ENCODE measurements around the gene MRPS18A.

Gene MRPS18A

DNA sequence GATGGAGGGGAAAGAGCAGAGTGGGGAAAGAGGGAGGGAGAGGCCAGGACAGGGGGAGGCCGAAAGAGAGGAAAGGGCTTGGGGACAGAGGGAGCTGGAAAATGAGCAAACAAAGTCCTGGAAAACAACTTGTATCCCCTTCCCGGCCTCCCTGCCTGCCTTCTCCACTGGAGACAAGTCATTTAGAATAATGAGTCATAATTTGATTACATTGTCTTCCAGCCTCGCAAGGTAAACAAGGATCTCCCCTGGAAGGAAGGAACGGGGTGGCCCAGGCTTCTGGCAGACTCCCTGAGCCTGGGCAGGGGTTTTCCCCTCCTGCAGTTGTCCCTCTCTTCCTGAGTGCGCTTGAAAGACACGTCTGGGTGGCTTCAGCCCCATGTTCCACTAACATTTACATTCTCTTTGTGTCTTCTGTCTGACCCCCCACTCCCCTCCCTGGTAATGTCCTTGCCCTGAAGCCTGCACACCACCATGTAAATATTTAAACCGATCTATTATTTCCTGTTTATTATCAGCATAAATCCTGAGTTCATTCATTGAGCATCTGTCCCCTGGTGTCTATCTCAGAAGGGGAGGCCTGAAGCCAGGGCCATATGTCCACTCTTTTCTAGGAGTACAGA lies 12.1 kb upstream of the MRPS18A start:
- no peak for DNase-seq

DNA sequence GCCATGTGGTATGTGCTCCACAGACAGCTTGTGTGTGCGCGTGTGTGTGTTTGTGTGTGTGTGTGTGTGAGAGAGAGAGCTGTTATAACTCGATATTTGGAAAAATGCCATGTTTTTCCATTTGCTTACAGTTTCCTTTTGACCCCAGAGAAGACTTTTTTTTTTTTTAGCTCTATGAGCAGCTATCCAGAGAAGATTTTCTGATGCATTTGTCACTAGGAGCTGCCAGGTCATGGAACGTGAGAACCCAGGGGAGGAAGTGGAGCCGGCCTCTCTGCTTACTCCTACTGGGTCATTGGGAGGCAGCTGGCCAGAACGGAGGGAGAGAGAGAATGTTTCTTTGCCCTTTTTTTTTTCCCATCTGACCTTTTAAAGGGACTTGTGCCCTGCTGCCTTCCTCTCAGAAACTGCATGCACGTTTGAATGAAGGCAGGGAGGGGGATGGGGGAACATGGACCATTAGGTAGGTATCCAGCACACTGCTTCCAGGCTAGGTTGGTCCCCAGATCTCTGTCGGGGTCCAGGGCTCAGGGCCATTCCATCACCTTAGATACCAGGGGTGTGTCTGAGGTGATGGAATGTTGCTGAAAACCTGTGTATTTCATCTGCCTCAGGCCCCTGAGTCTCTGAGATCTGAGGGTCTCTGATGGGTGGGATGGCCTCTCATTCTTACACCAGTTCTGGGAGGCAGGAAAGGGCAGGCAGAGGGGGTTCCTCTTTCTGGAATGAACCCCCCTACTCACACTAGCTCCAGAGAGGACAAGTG lies 11.2 kb upstream of the MRPS18A start:
- DNase-seq, result no peak

DNA sequence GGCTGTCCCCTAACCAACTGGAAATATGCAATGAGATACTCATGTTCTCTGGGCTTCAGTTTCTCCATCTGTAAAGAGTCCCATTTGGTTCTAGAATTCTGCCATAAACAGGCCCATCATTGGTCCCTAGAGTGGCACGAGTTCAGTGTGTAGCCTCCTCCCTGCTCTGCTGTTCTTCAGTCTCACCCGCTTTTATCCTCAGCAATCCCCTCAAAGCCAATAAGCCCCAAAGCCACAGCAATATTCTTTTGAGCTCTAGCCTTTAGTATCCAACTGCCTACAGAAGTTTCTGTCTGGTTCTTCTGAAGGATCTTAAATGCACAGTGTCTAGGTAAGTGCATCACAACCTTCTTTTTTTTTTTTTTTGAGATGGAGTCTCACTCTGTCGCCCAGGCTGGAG lies 9.8 kb upstream of the MRPS18A start:
- DNase-seq, result no peak

DNA sequence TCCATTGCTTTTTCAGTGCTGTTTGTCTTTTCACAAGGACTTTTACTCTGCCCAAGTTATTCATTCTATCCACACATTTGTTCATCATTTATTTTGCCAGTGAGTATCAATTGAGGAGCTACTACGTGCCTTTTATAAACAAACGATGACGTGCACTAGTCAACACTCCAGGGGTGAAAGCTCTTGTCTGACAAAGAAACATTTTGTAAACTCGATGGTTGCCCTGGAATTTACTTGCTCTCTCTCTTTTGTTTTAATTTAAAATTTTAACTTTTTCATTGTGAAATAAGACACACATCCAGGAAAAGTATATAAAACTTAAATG lies 8.3 kb upstream of the MRPS18A start:
- no peak for DNase-seq

DNA sequence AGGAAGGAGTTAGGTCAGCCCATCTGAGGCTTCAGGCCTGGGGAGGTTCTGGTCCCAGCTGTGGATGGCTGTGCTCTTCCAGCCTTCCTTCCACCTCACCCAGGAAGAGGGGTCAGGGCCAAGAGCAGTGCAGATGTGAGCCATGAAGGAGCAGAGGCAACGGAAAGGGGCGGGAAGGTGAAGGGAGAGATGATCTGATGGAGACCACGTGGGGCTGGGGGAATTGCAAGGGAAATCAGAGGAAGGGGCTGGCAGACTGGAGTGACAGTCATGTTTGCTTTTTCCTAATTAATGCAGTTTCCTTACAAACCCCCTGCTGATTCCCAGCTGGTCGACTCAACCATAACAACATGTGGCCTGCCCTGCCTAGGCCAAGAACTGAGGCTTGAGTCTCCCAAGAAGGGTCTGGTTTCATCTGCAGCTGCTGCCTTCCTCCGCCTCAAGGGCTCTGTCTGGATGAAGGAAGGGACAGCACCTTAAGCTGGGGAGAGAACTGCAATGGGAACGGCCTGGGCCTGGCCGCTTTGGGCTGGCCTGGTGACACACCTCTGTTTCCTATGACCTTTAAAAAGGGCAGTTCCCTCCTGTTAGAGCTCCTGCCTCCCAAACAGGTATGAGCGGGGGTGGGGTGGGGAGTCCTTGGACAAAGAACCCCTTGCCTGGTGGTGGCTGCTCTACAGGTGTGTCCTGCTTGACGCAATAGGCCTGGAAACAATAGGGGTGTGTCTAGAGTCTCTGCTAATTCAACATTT lies 7.8 kb upstream of the MRPS18A start:
- DNase-seq, result no peak

DNA sequence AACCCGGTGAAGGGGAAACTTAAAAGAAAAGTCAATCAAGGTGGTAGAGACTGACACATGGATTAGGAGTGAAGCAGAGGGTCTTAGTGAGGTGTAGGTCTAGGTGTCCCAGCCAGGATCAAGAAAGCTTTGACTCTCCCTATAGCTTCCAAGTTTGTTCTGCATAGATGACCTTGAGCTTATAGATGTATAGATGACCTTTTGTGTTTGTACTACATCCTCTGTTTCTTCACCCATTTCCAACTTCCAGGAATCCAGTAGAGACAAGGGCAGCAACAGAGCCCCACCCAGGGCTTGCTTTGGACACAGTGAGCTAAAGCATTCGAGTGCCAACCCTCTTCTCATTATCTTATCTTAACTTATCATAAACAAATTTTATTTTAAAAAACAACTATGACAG lies 1.8 kb upstream of the MRPS18A start:
- no peak for DNase-seq

DNA sequence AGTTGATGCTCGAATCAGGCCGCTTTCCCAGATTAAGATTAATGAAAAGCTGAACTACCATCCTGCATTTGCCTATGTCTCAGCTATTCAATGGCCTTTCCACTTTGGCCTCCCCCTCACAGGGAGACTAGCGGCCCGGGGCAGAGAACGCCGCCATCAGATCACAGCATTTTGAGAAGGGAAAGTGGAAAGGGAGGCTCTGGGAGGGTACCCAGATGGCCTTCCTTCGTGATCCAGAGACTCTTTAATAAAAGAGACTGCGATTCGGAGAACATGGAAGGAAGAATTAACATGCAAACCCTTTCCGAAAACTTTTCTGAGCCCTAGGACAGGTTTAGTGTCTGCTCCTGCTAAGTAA lies 533 bp downstream of the MRPS18A start:
- DNase-seq, result no peak

DNA sequence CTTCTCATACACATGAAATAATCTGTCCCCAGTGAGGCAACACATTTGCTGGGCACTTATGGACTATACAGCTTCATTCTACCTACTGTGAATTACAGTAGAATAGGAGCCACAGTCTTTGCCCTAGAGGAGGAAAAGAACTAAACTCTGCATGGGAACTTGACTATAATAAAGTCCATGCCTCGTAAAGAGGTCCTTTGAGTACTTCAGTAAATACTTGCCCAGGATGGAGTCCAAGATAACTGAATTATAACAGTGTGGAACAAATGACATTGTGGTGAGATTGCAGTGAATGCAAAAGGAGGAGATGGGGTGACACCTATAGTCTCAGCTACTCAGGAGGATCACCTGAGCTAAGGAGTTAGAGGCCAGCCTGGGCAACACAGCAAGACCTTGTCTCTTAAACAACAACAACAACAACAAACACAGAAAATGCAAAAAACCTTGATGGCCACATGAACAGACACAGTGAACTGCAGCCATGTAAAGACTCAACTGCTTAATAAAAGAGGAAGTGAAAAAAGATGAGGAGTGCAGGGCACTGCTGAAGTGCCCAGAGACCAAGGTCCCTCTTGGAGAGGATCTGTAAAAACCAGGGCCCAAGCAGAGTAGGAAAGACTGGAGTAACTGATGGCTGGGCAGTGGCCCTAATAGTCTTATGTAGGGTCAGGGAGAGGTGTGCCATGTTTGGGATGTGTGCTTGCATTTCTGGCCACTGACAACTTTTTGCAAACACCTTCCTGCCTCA lies 3.7 kb downstream of the MRPS18A start:
- DNase-seq, result no peak

DNA sequence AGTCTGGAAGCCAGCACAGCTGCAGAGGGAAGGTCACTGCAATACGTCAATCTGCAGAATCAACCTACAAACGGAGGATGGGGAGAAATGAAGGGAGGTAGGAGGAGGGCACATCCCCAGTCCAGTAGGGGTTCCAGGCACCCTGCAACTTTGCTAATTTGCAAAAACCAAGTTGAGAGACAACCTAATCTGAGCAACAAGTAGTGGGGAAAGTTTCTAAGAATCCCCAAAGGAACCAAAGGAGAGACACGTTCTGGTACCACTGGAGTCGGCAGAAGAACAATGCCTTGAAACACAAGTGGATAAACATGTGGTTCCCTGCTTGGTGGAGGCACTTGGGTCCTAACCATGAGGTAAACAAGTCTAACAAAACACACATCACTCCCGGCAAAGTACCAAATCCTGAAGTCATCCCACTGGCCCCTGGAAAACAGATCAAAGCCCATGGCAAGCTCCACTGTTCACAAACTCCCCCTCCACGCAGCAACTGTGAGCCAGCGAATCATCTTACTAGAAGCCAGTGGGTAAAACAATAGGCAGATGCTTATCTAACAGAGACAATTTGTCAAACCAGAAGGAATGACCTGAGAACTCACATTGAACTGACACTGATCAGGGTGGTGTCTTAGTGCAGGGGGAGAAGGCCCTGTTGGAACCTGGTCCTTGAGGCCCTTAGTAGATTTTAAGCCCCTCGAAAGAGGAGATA lies 4.7 kb downstream of the MRPS18A start:
- no peak for DNase-seq

DNA sequence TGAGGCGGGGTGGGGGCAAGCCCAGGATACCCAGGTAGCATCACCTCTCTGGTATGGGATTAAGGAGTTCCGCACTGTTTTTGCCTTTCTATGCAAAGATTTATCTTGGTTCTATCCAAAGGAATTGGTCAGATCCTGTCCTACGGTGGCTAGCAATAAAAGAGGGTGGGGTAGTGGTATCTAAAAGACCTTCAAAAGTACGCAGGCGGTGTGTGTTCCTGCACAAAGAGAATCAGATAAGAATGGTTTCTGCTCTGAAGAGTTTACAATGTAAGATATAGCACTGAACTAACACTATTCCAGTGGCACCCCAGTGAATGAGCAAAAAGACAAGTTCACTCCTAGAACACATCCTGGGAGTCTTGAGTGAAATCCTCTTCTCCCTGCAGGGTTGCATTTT lies 6.3 kb downstream of the MRPS18A start:
- DNase-seq, result no peak

DNA sequence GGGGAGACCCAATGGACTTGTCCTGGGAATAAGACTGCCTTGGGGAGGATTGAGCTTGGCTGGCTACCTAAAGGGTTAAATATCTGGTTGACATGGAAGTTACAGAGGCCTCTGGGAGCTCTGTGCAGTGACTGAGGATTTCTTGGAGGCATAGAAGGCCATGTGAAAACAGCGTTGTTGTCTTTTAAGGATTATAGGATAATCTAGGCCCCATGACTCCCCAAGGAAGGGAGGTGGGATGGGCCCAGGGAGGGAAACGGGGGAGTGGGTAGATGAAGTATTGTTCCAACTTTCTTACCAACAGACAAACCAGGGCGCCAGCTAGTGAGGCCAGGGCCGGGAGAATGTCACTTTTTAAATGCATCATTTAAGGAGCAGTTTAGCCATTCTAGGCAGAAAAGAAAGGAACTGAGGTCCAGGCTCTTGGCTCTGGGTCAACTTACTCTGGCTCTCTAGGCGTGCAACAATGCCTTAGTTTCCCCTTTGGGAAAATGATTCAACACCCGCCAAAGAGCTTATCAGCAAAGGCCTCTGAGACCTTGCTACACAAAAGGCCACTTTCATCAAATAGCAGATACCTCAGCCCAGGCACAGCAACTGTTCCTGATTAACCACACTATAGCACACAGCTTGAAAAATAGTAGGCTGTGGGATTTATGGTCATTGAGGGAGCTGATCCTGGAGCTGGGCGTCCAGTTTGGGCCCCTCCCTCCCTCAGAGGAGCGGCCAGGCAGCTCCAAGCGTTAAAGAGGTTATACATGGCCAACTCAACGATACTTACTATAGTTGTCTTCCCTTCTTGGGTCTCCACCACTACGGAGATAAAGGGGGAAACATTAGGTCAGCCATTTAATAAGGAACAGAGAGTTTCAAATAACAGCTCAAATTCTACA lies 7.0 kb downstream of the MRPS18A start:
- DNase-seq, result no peak

DNA sequence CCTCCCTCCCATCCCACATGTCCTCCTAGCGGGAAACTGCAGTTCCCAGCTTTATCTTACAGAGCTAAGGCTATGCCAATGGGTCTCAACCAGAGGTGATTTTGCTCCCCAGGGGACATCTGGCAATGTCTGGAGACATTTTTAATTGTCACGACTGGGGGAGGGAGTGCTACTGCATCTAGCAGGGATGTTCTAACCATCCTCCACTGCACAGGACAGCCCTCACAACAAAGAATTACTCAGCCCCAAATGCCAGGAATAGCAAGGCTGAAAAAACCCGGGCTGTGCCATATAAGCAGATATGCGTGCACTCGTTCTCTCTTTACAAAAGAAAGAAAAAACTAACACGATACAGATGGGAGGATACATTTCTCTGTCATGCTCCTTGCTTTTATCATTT lies 8.5 kb downstream of the MRPS18A start:
- DNase-seq, result no peak

DNA sequence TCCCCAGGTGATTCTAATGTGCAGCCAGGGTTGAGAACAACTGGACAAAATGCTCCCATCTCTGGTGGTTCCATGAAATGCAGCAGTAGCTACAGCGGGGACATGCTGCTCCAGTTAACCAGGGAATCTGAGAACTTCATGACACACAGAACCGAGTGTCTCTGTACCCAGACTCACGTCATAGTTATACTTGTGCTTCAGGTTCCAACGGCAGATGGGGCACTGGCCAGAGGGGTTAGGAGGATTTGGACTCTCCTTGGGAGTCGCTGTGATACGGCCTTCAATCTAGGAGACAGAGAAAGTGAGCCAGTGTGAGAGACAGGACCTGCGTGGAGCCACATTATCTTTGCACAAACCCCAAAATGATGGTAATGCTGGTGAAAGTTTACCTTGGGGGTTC lies 9.2 kb downstream of the MRPS18A start:
- no peak for DNase-seq

DNA sequence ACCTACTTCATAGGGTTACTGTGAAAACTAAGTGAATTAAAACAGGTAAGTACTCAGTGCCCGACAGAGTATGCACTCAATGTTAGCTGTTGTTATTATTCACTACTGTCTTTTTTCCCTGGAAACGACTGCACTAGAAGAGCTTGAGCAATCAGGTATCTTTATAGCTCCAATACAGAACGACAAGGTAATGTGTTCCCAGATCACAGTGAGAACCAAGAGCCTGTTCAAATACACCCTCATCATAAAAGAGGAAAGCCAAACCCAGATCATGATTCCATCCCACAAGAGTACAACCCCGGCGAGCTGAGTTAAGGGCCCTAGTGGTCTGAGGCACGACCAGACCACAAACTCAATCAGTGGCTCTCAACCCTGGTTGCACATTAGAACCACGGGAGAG lies 9.8 kb downstream of the MRPS18A start:
- DNase-seq, result no peak

DNA sequence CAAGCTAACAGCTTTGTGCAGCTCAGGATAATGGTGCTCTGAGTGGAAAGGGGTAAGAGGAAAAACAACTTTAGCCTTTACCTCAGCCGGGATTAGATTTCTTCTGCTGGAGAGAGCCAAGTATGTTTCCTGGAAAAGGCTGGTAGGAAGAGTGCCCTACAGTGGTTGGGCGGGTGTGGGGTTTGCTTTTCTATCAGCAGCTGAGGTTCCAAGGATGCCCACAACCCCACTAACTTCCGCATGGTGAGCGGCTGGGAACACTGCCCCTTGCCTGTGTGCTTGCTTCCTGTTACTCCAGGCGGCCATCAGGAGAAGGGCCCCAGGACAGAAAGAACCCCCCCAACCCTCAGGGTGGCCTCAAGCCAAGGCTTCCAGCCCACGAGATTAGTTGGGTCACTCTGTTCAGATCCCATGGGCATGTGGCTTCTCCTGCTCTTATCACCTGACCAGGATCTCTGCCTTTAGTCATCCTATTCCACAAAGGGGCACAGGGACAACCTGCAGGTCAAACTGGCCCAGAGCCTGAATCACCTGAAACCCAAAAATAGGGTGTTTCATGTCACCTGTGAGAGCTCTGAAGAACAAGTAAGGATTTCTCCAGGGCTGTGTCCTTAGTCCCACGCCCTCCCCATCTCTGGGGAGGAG lies 10.5 kb downstream of the MRPS18A start:
- DNase-seq, result no peak

DNA sequence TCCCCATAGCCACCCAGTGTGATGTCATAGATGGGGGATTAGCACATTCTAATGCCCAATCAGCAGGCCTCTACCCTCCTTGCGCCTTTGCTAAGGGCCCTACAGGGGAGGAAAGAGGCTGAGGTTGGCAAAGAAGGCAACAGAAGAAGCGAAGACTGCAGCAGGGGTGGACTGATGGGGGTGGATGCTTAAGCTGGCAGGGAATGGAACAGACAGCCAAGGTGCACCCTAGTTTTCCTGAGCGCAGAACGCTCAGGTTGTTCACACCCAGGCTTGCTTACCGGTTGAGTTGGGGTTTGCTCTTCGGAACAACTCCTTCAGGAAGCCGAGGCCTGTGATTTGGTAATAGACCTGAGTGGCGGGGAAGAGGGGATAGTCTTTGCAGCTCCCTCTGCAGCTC lies 12.7 kb downstream of the MRPS18A start:
- peak in 14 of 56 donors; percentile 3 to 53 (median 21) for DNase-seq

DNA sequence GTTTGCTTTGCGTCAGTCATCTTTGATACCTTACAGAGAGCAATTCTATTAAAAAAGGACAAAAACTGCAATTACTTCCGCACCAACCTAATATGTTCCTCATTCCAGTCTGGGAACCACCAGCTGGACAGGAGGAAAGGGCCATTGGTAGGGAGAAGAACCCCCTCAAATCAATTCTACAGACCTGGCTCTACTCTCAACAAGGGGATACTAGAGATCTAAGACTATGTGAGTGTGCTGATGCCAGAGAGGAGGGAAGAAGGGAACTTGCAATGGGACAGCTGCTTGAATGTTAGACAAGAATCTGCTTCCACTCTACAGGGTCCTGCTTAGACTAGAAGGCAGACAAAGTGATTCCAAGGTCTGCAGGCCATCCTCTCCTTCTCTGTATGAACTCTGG lies 13.3 kb downstream of the MRPS18A start:
- no peak for DNase-seq

DNA sequence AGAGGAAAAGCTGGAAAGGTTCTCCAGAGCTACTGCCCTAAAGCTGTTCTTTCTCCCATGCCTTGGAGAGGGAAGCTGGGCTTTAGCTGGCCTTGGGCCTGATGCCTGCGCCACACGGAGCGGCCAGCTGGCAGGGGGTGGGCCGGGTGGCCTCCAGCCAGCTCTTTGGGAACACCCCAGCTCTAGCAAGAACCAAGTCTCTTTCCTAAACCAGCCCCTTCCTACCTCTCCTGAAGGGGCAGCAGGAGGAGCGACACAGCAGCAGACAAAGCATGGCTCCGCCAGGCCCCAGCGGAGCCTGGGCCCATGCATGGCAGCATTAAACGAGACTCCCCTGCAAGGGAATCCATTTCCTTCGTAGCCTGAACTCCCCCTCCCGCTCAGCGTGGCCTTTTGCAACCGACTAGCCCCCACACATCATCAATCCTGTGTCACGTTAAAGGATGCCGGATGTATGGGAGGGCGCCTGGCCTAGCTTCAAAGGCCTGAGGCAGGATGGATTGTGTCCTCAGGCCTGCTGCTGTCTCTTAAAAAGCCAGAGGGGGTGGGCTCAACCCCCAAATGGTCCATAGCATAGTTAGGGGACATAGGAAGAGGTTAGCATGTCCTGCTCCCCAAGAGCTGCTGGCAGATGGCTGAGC lies 14.0 kb downstream of the MRPS18A start:
- DNase-seq, result peak in 35 of 56 donors; percentile 5 to 71 (median 22)

Measured in nucleus accumbens (tissue), 56 donors.